H9 (cell line): ENCODE data around the gene FCN1. TPM values are rescaled to one million over a fixed set of nuclear protein-coding genes. Genes with fewer than 3 reads are reported as not detected.

Experiments
- DNase-seq: peaks from one replicate; pipeline ENCODE4 v3.0.0-alpha.2; 2017
- H2AFZ ChIP-seq: one replicate; pipeline ENCODE4 v1.6.1; 2013; ENCODE audit warnings: mild to moderate bottlenecking, low read length, control low read depth, moderate library complexity
- H2AK5ac ChIP-seq: 2 replicates; pipeline ENCODE4 v1.6.1; 2013; ENCODE audit warnings: low read length, control low read depth, mixed read lengths; ENCODE audit not compliant: insufficient read length
- H2BK120ac ChIP-seq: one replicate; pipeline ENCODE4 v1.6.1; 2013; ENCODE audit warnings: low read depth, mild to moderate bottlenecking, low read length, control low read depth, inconsistent platforms; ENCODE audit not compliant: poor library complexity, severe bottlenecking
- H2BK12ac ChIP-seq: 2 replicates; pipeline ENCODE4 v1.6.1; 2013; ENCODE audit warnings: low read length, control low read depth, mixed read lengths, low read depth; ENCODE audit not compliant: insufficient read length
- H2BK15ac ChIP-seq: 2 replicates; pipeline ENCODE4 v1.6.1; 2013; ENCODE audit warnings: low read depth, low read length, control low read depth
- H2BK20ac ChIP-seq: one replicate; pipeline ENCODE4 v1.6.1; 2013; ENCODE audit warnings: low read depth, mild to moderate bottlenecking, low read length, control low read depth, inconsistent platforms; ENCODE audit not compliant: poor library complexity, severe bottlenecking
- H2BK5ac ChIP-seq: 2 replicates; pipeline ENCODE4 v1.6.1; 2013; ENCODE audit warnings: low read length, control low read depth, mixed read lengths; ENCODE audit not compliant: insufficient read length
- H3K14ac ChIP-seq: 2 replicates; pipeline ENCODE4 v1.6.1; 2013; ENCODE audit warnings: low read length, control low read depth; ENCODE audit not compliant: insufficient read depth
- H3K18ac ChIP-seq: 2 replicates; pipeline ENCODE4 v1.6.1; 2013; ENCODE audit warnings: low read depth, mild to moderate bottlenecking, mixed read lengths, low read length, control low read depth; ENCODE audit not compliant: insufficient read length
- H3K23ac ChIP-seq: 2 replicates; pipeline ENCODE4 v1.6.1; 2013; ENCODE audit warnings: low read length, control low read depth, mixed read lengths, low read depth; ENCODE audit not compliant: insufficient read length
- H3K23me2 ChIP-seq: 2 replicates; pipeline ENCODE4 v1.6.1; 2013; ENCODE audit warnings: low read depth, mild to moderate bottlenecking, mixed read lengths, low read length, control low read depth; ENCODE audit not compliant: insufficient read length, poor library complexity, severe bottlenecking
- H3K27ac ChIP-seq: 2 replicates; pipeline ENCODE4 v1.5.1; 2013; ENCODE audit warnings: low read length, control low read depth, mixed read lengths, low read depth; ENCODE audit not compliant: insufficient read length
- H3K27me3 ChIP-seq: 2 replicates; pipeline ENCODE4 v1.6.1; 2013; ENCODE audit warnings: low read length, control low read depth, inconsistent platforms; ENCODE audit not compliant: insufficient read depth
- H3K4ac ChIP-seq: 2 replicates; pipeline ENCODE4 v1.6.1; 2013; ENCODE audit warnings: low read depth, mild to moderate bottlenecking, control low read depth, inconsistent platforms, low read length, moderate library complexity
- H3K4me1 ChIP-seq: 2 replicates; pipeline ENCODE4 v1.6.1; 2013; ENCODE audit warnings: low read length, control low read depth, inconsistent platforms; ENCODE audit not compliant: insufficient read depth
- H3K4me2 ChIP-seq: 2 replicates; pipeline ENCODE4 v1.6.1; 2013; ENCODE audit warnings: low read length, control low read depth, mixed read lengths; ENCODE audit not compliant: insufficient read length, insufficient read depth
- H3K56ac ChIP-seq: 2 replicates; pipeline ENCODE4 v1.6.1; 2013; ENCODE audit warnings: low read depth, mild to moderate bottlenecking, mixed read lengths, low read length, control low read depth; ENCODE audit not compliant: insufficient read length
- H3K79me1 ChIP-seq: 2 replicates; pipeline ENCODE4 v1.6.1; 2013; ENCODE audit warnings: low read depth, mild to moderate bottlenecking, moderate library complexity, low read length, control low read depth, inconsistent platforms; ENCODE audit not compliant: insufficient read depth, poor library complexity, severe bottlenecking
- H3K79me2 ChIP-seq: 2 replicates; pipeline ENCODE4 v1.6.1; 2013; ENCODE audit warnings: low read length, control low read depth, inconsistent platforms; ENCODE audit not compliant: insufficient read depth
- H3K9ac ChIP-seq: 2 replicates; pipeline ENCODE4 v1.6.1; 2013; ENCODE audit warnings: low read length, control low read depth, mixed read lengths; ENCODE audit not compliant: insufficient read length; ENCODE audit errors: extremely low read depth
- H3K9me3 ChIP-seq: one replicate; pipeline ENCODE4 v1.6.1; 2013; ENCODE audit warnings: low read depth, low read length, inconsistent platforms; ENCODE audit not compliant: control insufficient read depth
- H3T11ph ChIP-seq: one replicate; pipeline ENCODE4 v1.6.1; 2013; ENCODE audit warnings: mild to moderate bottlenecking, low read length, control low read depth, inconsistent platforms
- H4K20me1 ChIP-seq: one replicate; pipeline ENCODE4 v1.6.1; 2013; ENCODE audit not compliant: control insufficient read depth, insufficient read length, insufficient read depth
- H4K5ac ChIP-seq: 2 replicates; pipeline ENCODE4 v1.6.1; 2013; ENCODE audit warnings: low read depth, mild to moderate bottlenecking, mixed read lengths, low read length, control low read depth; ENCODE audit not compliant: insufficient read length
- H4K8ac ChIP-seq: replicated peaks from 2 replicates; pipeline ENCODE4 v1.6.1; 2013; ENCODE audit warnings: low read length, control low read depth, mixed read lengths, low read depth; ENCODE audit not compliant: insufficient read length
- H4K91ac ChIP-seq: 2 replicates; pipeline ENCODE4 v1.6.1; 2013; ENCODE audit warnings: low read depth, mild to moderate bottlenecking, moderate library complexity, mixed read lengths, low read length, control low read depth; ENCODE audit not compliant: insufficient read length
- H3K27ac Mint-ChIP-seq, 3 experiments: 2 replicates in 2 of 3; 3 replicates in 1 of 3; pipeline ENCODE4 v1.8.0; 2020 to 2021; ENCODE audit warnings: mixed read lengths in 3 of 3, mild to moderate bottlenecking in 1 of 3, moderate library complexity in 1 of 3
- H3K27me3 Mint-ChIP-seq: 2 replicates; pipeline ENCODE4 v1.8.0; 2021; ENCODE audit warnings: low read depth, mild to moderate bottlenecking, moderate library complexity, mixed read lengths
- H3K36me3 Mint-ChIP-seq, 3 experiments: 2 replicates in 2 of 3; 3 replicates in 1 of 3; pipeline ENCODE4 v1.8.0; 2020 to 2021; ENCODE audit warnings: low read depth in 3 of 3, mixed read lengths in 3 of 3; ENCODE audit not compliant: insufficient read depth in 1 of 3
- H3K4me1 Mint-ChIP-seq, 2 experiments: 2 replicates each; pipeline ENCODE4 v1.8.0; 2020; ENCODE audit warnings: mixed read lengths in 2 of 2
- H3K4me3 Mint-ChIP-seq, 2 experiments: 2 replicates in 1 of 2; 3 replicates in 1 of 2; pipeline ENCODE4 v1.8.0; 2020 to 2021; ENCODE audit warnings: mild to moderate bottlenecking in 2 of 2, mixed read lengths in 2 of 2, moderate library complexity in 1 of 2
- H3K9me3 Mint-ChIP-seq, 2 experiments: 2 replicates in 1 of 2; 3 replicates in 1 of 2; pipeline ENCODE4 v1.8.0; 2020; ENCODE audit warnings: mild to moderate bottlenecking in 2 of 2, mixed read lengths in 2 of 2, moderate library complexity in 1 of 2
- CTCF ChIP-seq: fragments of 200-600 bp; sonication (generic); conservative IDR thresholded peaks from 3 replicates; pipeline ENCODE4 v1.8.0; 2021; ENCODE audit warnings: antibody characterized with exemption, mild to moderate bottlenecking
- WGBS: extraction: QIAGEN DNeasy Blood & Tissue Kit; methylation state at CpG from one replicate; pipeline ENCODE4 v1.1.7; 2013; ENCODE audit warnings: missing lambda C conversion rate, low lambda C conversion rate, mixed read lengths; ENCODE audit not compliant: insufficient read length; ENCODE audit errors: extremely low coverage; 5-methylcytosine and 5-hydroxymethylcytosine counted together
- total RNA-seq: library from RNA; stranded (reverse); gene quantifications from 2 replicates; pipeline ENCODE4 v1.2.1, GENCODE V29; 2021

The FCN1 gene
- total RNA-seq, 1 experiment from 2014 or later, result not detected

GRCh38 chr9:134909511-134910481, 7.9 kb downstream of the FCN1 start:
- TF ChIP-seq CTCF, result no peak
- no peak overlapping the region for H2AK5ac ChIP-seq
- no peaks in the 10 kb centered on the region for H3K27me3 ChIP-seq
- H4K20me1 ChIP-seq, result no peaks in the 10 kb centered on the region
- H3K14ac ChIP-seq, result no peak overlapping the region; the same call in 1 of the 2 replicates
- no peak overlapping the region for H2BK15ac ChIP-seq
- Mint-ChIP-seq H3K4me1 (no peaks in the 10 kb centered on the region), H3K27me3 (no peaks in the 10 kb centered on the region), H3K36me3 (no peaks in the 10 kb centered on the region), H3K4me3 (no peak overlapping the region), H3K9me3 (no peaks in the 10 kb centered on the region), H3K27ac (no peak overlapping the region)
- no peak overlapping the region for H3K23ac ChIP-seq
- WGBS, result no CpG with 5 or more reads among the region's 24 CpGs
- no peak overlapping the region for H4K8ac ChIP-seq
- H3K23me2 ChIP-seq, result no peaks in the 10 kb centered on the region
- H4K91ac ChIP-seq, result no peak overlapping the region
- no peak for DNase-seq
- H3K4ac ChIP-seq, result no peak overlapping the region
- no peaks in the 10 kb centered on the region for H3K9me3 ChIP-seq
- H3K9ac ChIP-seq, result no peak overlapping the region
- H2AFZ ChIP-seq, result no peak overlapping the region
- H3T11ph ChIP-seq, result no peak overlapping the region
- no peaks in the 10 kb centered on the region for H3K79me1 ChIP-seq
- no peaks in the 10 kb centered on the region for H3K79me2 ChIP-seq
- H3K4me2 ChIP-seq, result no peak overlapping the region
- no peak overlapping the region for H3K18ac ChIP-seq
- no peak overlapping the region for H3K27ac ChIP-seq
- H2BK12ac ChIP-seq, result no peak overlapping the region
- no peak overlapping the region for H2BK20ac ChIP-seq
- H2BK120ac ChIP-seq, result no peak overlapping the region
- no peak overlapping the region for H3K56ac ChIP-seq
- no peaks in the 10 kb centered on the region for H3K4me1 ChIP-seq
- H2BK5ac ChIP-seq, result no peak overlapping the region
- H4K5ac ChIP-seq, result no peak overlapping the region
